DMS79 (cell line): ENCODE data around the gene CFH.
"Not testable (repeated sequence)": the region's sequence is repeated elsewhere in the genome, so short reads cannot be mapped to it uniquely, and the experiment has no call there.

Source experiments
- DNase-seq: peaks from one replicate; lab custom pipeline; 2025; lab: John Stamatoyannopoulos, UW

Gene CFH

GRCh38 chr1:196667131-196667530 lies 15.3 kb downstream of the CFH start:
- no peak for DNase-seq

- no peak for DNase-seq
Observed at GRCh38 chr1:196669051-196669450, 17.2 kb downstream of the CFH start.

- DNase-seq: no peak
Observed at GRCh38 chr1:196669693-196670092, 17.9 kb downstream of the CFH start.

GRCh38 chr1:196674908-196675307 lies 23.1 kb downstream of the CFH start:
- no peak for DNase-seq

GRCh38 chr1:196677781-196678509 lies 26.1 kb downstream of the CFH start:
- DNase-seq: no peak

- DNase-seq: no peak
Observed at GRCh38 chr1:196678510-196678884, 26.7 kb downstream of the CFH start.

GRCh38 chr1:196680107-196680506 lies 28.3 kb downstream of the CFH start:
- DNase-seq: no peak

- DNase-seq: no peak
Observed at GRCh38 chr1:196684476-196684875, 32.6 kb downstream of the CFH start.

GRCh38 chr1:196685506-196685905 lies 33.7 kb downstream of the CFH start:
- DNase-seq: no peak

GRCh38 chr1:196689001-196689400 lies 37.2 kb downstream of the CFH start:
- no peak for DNase-seq

GRCh38 chr1:196690582-196690981 lies 38.7 kb downstream of the CFH start:
- DNase-seq: no peak

GRCh38 chr1:196698993-196699392 lies 47.1 kb downstream of the CFH start:
- no peak for DNase-seq

GRCh38 chr1:196701144-196701543 lies 49.3 kb downstream of the CFH start:
- DNase-seq: no peak

GRCh38 chr1:196709892-196710291 lies 58.0 kb downstream of the CFH start:
- not testable (repeated sequence) for DNase-seq

- no peak for DNase-seq
Observed at GRCh38 chr1:196717868-196718267, 66.0 kb downstream of the CFH start.

- no peak for DNase-seq
Observed at GRCh38 chr1:196723325-196724185, 71.7 kb downstream of the CFH start.

- no peak for DNase-seq
Observed at GRCh38 chr1:196732526-196732925, 80.7 kb downstream of the CFH start.

- no peak for DNase-seq
Observed at GRCh38 chr1:196733091-196733970, 81.5 kb downstream of the CFH start.

GRCh38 chr1:196734006-196734405 lies 82.2 kb downstream of the CFH start:
- DNase-seq: no peak

GRCh38 chr1:196734460-196734859 lies 82.6 kb downstream of the CFH start:
- no peak for DNase-seq

- no peak for DNase-seq
Observed at GRCh38 chr1:196738730-196739129, 86.9 kb downstream of the CFH start.

- not testable (repeated sequence) for DNase-seq
Observed at GRCh38 chr1:196743244-196743643, 91.4 kb downstream of the CFH start.
